GM12891 (cell line): ENCODE measurements around the gene GLIPR2.
A peak's percentile ranks its signal among the peaks of the same experiment; 100 is the strongest.

Experiments used
- DNase-seq: peaks from one replicate; pipeline ENCODE4 v3.0.0; 2011; ENCODE audit warnings: low spot score; ENCODE audit not compliant: insufficient read length
- FAIRE-seq: peaks from 2 replicates; lab custom pipeline; 2011; peaks lifted over from hg19 to GRCh38; lab: Jason Lieb, UNC
- PAX5 ChIP-seq: IDR thresholded peaks from 2 replicates; pipeline ENCODE4 v1.6.1; 2011; ENCODE audit warnings: low read length, moderate library complexity, mild to moderate bottlenecking; ENCODE audit not compliant: insufficient read depth, severe bottlenecking
- POLR2A ChIP-seq: IDR thresholded peaks from 2 replicates; pipeline ENCODE4 v1.6.1; 2011; ENCODE audit warnings: low read depth, low read length, control low read depth
- POLR2AphosphoS5 ChIP-seq: IDR thresholded peaks from 2 replicates; pipeline ENCODE4 v1.6.1; 2011; ENCODE audit warnings: low read depth, low read length, control low read depth
- POU2F2 ChIP-seq: IDR thresholded peaks from 2 replicates; pipeline ENCODE4 v1.6.1; 2011; ENCODE audit warnings: low read depth, mild to moderate bottlenecking, control low read depth, low read length, moderate library complexity
- SPI1 ChIP-seq: IDR thresholded peaks from 2 replicates; pipeline ENCODE4 v1.6.1; 2011; ENCODE audit warnings: low read depth, low read length, control low read depth
- TAF1 ChIP-seq: IDR thresholded peaks from 2 replicates; pipeline ENCODE4 v1.6.1; 2011; ENCODE audit warnings: low read depth, low read length, control low read depth

Gene GLIPR2

DNA sequence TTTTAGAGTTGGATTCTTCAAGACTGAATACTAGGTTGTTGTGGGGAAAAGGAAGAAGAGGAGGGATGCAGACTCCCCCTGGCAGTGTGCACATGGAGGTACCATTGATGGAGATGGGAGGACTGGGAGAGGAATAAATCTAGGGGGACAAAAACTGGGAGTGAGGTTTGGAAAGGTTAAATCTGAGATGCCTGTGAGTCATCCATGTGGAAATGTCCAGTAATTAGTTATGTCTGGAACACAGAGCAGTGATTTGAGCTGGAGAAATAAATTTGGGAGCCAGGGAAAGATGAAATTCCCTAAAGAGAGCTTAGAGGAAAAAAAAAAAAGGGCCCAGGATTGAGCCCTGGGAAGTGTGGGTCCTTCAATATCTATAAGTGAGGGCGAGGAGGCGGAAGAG, 24.7 kb downstream of the GLIPR2 start:
- FAIRE-seq: no peak
- DNase-seq: no peak

DNA sequence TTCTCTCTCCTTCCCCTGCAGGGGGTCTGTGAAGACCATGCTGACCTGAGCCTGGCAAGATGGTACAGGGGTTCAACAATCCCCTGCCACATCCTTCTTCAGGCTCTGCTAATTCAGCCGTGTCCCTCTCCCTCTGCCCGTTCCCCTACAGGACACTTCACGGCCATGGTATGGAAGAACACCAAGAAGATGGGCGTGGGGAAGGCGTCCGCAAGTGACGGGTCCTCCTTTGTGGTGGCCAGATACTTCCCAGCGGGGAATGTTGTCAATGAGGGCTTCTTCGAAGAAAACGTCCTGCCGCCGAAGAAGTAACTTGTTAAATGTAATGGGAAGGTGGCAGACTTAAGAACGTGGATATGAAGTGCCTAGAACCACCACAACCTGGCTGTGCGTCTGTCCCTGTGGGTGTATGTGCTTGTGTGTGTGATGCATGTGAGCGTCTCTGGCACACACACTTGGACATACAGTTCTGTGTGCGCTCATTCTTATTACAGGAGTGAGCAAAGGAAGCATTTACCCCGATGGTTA, 25.7 kb downstream of the GLIPR2 start:
- DNase-seq (no peak), FAIRE-seq (no peak)
- TF ChIP-seq TAF1 (no peak), POU2F2 (no peak), SPI1 (no peak), PAX5 (no peak), POLR2A (no peak), POLR2AphosphoS5 (no peak)

More for the DNA sequence above, 24.7 kb downstream of the GLIPR2 start:
- TF ChIP-seq POLR2AphosphoS5 (no peak), SPI1 (no peak), POLR2A (no peak), TAF1 (no peak), PAX5 (no peak), POU2F2 (no peak)

DNA sequence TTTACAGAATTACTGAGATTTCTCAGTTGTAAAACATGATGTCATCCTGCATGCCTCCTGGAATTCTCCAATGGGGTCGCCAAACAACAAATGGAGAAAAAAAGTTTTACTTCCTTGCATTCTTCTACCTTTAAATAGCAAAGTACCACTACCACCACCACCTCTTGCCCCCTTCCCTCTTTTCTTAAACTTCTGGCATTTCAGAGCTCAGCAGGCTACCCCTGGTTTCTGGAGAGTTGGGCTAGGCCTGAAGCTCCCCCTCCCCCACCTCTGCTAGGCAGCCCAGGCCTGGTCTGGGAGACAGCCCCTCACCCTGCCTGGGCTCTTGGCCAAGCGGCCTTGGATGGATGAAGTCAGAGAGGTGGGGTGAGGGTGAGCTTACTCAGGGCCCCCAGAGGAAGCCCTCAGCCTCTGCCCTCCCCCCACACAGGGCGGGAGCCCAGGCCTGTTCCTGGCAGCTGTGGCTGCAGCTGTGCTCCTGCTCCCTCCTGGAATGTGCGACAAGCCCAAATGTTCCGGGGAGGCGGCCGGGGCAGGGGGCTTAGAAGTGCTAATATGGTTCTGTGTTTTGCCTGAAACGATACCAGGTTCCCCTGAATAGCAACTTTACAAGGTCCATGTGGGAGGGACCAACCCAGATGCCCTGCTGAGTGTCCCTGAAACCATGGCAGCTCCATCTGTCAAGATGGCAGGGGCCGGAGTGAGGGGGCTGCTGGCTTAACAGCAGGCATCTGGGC, 26.7 kb downstream of the GLIPR2 start:
- TF ChIP-seq POLR2AphosphoS5 (no peak), POU2F2 (no peak), TAF1 (no peak), SPI1 (no peak), POLR2A (no peak), PAX5 (no peak)
- FAIRE-seq: no peak
- DNase-seq: no peak

DNA sequence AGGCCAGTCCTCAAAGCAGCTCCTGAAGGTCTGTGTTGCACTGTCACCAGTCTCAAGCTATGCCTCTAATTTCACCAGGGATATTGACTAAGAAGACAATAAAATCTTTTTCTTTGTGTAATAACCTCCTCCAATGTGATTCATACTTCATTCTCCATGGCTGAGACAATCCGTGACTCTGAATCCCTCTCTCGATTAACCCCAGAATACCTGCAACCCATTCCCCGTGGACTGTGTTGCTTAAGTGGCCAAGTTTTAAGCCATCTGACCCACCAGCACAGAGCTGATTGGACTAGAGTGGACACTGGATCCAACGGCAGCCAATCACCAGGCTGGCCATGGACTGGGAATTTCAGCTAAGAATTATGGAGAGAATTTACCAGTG, 27.2 kb downstream of the GLIPR2 start:
- no peak for FAIRE-seq
- TF ChIP-seq POU2F2: no peak
- no peak for TF ChIP-seq POLR2AphosphoS5
- no peak for TF ChIP-seq PAX5
- no peak for TF ChIP-seq TAF1
- TF ChIP-seq SPI1: no peak
- no peak for TF ChIP-seq POLR2A
- no peak for DNase-seq

DNA sequence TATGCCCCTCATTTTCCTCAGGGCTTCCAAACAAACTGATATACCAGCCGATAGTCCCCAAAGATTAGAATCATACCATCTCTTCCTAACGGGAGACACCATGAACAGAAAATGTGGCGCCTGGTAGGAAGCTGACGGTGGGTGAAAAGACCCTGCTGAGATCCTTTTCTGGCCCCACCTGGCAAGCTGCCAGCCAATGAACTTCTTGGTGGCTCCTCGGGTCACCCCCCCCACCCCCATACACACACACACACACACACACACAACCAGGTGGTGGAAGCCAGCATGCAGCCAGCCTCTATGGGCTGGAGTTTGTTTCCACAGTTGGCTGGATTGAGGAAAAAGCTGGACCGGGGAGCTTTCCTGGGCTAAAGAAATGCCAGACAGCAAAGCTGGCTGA, 27.8 kb downstream of the GLIPR2 start:
- TF ChIP-seq PAX5 (no peak), SPI1 (no peak), POLR2AphosphoS5 (no peak), POU2F2 (no peak), TAF1 (no peak), POLR2A (no peak)
- no peak for FAIRE-seq
- DNase-seq: no peak

DNA sequence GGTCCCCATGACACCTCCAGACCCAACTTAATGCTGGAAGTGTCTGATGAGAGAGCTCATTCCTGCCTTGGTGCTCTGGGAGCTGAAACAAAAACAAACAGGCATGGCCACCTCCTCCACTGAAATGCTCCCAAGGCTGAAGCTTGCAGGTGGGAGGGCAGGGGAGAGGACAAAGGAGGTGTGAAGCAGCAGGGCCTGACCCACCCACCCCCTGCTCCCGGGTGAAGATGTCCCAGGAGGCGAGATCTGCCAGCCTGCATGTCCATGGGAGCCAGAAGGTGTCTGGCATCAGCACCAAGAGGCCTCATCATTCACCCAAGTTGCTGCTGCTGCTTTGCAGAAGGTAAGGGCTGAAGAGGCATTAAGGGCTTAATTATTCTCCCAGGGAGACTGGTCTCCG, 28.5 kb downstream of the GLIPR2 start:
- DNase-seq: no peak
- TF ChIP-seq POU2F2: no peak
- no peak for TF ChIP-seq POLR2AphosphoS5
- TF ChIP-seq PAX5: no peak
- no peak for TF ChIP-seq TAF1
- TF ChIP-seq SPI1: no peak
- no peak for TF ChIP-seq POLR2A

DNA sequence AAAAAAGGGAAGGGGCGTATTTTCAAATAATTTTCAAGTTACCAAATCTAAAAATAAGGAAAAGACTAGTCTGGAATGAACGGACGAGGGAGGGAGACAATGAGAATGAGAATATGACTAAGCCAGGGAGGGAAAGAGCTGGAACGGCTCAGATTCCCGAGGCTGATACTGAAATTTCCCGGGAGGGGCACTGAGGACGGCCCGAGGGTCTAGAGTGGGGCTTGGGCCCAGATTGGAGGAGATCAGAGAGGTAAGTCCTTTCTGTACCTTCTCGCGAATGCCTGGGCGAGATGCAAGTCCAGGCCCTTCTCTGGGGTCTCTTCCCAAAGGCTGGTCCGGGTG, 29.3 kb downstream of the GLIPR2 start:
- DNase-seq: no peak
- TF ChIP-seq POLR2A (no peak), SPI1 (no peak), POLR2AphosphoS5 (no peak), POU2F2 (no peak), TAF1 (no peak), PAX5 (no peak)
- FAIRE-seq: no peak

More for the DNA sequence above, 28.5 kb downstream of the GLIPR2 start:
- FAIRE-seq: no peak

DNA sequence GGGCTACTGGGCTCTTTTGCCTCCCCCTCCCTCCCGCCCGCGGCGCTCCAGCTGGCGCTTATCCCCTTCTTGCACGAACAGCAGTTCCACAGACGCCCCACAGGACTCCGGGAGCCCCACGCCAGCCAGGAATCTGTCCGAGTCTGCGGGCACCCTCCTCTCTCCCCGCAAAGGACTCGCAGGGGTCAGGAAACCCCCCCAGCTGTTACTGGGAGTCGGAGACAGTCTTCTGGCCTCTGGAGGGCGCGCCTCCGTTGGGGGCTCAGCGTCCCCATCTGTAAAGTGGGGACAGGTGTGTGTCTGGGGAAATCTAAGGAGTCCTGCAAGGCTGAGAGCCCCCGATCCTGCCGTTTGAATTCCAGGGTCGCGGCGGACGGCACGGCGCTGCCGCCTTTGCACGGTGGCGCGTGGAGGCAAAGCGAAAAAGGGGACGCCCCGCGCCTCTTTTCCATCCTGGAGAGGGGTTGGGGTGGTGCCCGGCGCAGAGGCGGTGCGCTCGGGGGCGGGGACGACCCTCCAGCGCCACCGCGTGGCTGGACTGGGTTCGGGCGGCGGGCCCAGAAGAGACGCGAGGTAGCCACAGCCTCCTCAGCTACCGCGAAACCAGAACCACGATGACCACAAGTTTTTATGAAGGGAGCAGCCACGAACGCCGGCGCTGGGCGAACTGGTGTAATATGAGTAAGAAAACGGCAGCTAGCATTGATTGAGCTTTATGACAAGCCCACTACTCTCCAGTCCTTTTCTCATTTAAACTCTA, 29.8 kb downstream of the GLIPR2 start:
- FAIRE-seq (peak; percentile 95), DNase-seq (peak; percentile 95)
- TF ChIP-seq TAF1 (no peak), POLR2A (no peak), PAX5 (peak; percentile 59), POU2F2 (0 out of 2 replicates have a peak, but pooled peaks have one; percentile 32), POLR2AphosphoS5 (no peak), SPI1 (no peak)

DNA sequence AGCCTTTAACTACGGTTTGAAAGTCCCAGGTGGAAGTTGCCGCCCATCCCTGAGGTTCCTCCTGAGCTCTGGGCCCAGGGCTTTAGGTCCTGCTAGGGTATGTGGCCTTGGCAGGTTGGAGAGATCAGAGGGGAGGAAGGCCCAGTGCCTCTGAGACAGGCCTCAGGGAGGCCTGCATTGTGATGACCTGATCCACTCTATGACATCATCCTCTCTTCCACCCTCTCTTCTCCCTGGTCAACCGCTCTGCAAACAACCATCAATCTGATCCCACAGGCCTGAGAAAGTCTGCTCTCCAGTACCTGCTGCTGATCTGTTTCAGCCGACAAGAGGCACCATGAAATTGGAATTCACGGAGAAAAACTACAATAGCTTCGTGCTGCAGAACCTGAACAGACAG, 32.6 kb downstream of the GLIPR2 start, which contains the start of gene CCIN:
Gene CCIN (plus strand): TSS at position 223 of the 400 bp plus-strand sequence. CDS start 115 bp downstream, at position 338.
- no peak for FAIRE-seq
- DNase-seq: no peak
- TF ChIP-seq POLR2A (no peak), TAF1 (no peak), POU2F2 (no peak), POLR2AphosphoS5 (no peak)
